ENCODE measurements around the gene SLC35G2.
"Not testable (repeated sequence)": the region's sequence is repeated elsewhere in the genome, so short reads cannot be mapped to it uniquely, and the experiment has no call there.

The SLC35G2 gene

DNA sequence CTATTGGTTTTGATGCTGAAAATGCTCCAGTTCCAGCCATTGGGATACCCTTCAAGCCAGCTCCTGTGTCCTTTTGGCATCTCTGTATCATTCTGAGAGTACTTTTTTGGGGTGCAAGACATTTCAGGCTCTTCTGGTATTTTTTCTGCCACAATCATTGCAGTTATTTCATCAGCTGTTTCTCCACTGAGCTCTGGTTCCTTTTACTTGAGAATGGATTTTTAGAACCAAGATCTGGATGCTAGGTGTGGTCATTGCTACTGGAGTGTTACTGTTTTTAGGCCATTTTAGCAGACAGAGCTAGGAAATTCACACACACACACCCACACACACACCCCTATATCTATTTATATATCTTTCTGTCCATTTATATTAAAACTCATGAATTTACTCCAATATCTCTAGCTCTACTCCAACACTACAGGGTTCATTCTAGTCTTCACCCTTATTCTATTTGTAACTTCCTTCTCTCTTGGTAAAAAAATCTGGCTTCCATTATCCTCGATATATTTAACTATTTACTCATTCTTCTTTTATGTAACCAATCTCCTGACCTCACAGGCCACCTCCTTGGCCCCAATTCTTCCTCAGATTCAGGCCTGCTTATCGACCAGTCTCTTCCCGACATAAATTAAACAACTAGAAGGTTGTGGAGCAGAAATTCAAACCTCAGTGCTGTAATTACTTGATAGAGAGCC is 17.0 kb downstream of the SLC35G2 start:
- DNase-seq, result no peak

DNA sequence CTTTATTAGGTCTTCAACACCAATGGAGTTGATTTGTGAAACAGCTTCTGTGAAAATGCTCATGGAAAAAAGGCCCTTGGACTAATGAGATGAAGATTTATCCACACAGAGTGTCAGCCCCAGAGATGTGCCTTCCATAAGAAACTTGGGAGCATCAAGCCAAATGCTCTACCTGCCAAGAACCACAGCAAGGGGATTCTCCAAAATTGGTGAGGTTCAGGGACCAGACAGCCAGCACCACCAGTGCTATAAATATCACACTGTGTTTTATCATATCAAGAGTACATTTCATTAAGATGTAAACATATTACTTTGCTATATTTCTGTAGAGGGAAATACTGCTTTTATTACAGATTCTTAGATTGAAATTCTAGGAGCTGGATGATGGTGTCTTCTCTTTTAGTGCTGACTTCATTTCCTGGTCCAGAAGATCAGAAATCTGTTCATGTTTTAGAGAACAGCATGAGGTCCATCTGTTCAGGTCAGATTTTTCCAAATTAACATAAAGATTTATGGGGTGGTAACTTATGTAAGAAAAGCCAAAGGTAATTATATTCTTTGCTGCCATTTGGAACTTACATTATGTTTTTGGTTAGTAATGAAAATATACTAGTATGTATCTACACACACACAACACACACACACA is 17.7 kb downstream of the SLC35G2 start:
- DNase-seq, result no peak

DNA sequence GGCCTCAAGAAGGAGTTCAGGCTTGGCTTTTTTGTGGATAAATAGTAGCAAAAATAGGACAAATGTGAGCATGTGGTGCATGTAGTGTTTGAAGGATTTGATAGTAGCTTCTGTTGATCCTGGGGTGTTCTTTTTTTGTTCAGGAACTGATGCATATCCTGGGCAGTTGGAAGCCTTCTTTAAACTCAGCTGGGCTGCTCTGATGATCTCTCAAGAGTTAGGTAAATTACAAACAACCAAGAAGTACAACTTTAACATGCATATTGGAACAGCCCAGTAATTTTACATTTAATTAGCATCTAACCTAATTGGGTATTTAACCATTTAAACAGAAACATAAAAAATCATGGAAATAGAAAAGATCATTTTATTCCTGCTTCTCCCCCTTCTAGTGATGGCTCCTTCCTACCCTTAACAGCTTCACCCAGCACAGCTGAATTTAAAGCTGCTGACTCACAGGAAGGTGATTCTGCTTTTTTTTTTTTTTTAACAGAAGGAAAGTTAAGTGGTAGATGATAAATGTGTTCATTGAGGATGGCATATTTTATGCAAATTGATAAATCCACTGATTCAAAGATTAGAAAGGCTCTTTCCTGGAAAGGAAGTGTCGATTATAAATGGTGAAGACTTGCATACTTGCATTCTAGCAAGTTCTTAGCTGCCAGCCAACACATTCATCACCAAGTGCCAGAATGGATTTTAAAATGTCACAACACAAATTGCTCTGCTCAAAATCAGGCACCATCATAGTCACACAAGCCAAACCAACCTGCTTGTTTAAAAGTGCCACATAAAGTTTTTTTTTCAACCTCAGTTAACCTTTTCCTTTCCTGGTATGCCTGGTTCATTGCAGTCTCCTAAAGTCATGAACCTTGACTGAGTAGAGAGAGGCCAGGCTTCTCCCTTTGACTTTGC is 20.0 kb downstream of the SLC35G2 start:
- DNase-seq, result peak; percentile 36 to 43

DNA sequence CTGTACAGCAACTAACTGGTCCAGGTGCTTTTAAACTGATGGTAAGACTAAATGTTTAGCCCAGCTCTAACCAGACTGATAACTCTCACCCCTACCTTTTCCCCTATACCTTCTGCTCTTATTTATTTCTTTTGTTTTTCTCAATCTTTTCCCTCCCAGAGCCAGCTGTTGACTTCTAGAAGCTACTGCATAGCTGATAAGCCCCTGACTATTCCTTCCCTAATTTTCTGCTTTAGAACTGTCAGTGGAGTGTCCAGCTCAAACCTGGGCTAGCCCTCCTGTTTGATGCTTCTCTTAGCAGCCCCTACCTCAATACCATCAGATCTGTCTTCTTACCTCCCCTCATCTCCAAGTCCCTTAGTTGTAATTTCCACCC is 20.6 kb downstream of the SLC35G2 start:
- no peak for DNase-seq

DNA sequence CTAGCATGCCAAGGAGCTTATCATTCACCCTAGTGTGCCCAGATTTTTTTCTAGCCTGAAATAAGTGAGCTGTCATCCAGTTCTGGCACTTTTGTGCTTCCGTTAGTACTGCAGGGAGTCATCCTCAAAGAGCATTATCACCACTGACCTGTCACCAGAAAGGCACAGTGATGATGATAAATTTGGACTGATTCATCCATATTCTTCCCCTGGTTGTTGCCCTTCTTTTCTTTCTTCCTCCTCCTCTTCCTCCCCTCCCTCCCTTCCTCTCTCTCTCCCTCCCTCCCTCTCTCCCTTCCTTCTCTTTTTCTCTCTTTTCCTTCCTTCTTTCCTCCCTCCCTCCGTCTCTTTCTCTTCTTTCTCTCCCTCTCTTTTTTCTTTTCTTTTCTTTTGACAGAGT is 21.3 kb downstream of the SLC35G2 start:
- no peak for DNase-seq

DNA sequence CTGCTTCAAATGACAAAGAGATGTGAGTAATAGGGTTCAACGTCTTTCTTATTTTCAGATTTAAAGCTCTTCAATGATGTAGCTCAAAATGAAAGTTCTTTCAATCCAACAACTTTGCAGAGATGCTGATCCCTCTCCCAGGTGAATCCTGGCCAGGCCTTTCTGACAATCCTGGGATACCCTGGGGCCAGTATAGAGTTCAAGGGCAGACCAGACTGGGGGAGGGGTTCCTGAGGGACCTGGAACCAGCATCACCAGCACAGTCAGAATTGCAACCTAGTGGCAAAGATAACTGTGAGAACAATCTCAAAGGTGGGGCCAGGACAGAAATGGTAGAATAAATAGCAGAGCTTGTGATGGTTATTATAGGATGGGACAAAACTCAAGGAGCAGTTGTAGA is 23.4 kb downstream of the SLC35G2 start:
- no peak for DNase-seq

DNA sequence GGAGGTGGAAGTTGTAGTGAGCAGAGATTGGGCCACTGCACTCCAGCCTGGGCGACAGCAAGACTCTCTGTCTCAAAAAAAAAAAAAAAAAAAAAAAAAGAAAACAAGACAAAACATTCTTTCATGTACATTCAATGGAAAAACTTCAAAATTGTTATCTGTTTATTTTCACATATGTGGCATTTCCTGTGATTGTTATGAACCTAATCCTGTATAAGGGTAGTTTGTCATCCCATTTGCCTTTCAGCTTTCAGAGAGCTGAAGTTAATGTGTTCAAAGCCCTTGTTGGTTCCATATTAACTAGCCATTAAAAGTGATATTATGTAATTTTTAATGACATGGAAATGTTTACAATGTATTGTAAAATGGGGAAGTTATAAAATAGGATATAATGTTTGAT is 25.8 kb downstream of the SLC35G2 start:
- no peak for DNase-seq

GRCh38 chr3:136852180-136852579 is 33.3 kb downstream of the SLC35G2 start:
- DNase-seq, result no peak

GRCh38 chr3:136856665-136857064 is 37.7 kb downstream of the SLC35G2 start:
- DNase-seq, result peak; percentile 25 to 43

DNA sequence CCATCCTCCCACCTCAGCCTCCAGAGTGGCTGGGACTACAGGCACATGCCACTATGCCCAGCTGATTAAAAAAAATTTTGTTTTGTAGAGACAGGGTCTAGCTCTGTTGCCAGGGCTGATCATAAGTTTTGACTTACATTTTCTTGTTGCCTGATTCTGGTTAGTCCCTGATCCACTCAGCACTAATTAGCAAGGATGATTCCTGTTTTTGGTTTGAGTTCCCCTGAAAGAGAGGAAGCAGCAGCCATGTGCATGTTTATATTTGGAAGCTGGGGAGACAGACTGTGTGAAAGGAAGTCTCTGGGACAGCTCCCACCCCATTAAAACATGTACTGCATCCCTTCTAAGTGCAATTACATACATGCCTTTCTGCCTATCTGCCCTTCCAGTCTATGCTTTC is 39.5 kb downstream of the SLC35G2 start:
- DNase-seq, result peak; percentile 89 to 92

DNA sequence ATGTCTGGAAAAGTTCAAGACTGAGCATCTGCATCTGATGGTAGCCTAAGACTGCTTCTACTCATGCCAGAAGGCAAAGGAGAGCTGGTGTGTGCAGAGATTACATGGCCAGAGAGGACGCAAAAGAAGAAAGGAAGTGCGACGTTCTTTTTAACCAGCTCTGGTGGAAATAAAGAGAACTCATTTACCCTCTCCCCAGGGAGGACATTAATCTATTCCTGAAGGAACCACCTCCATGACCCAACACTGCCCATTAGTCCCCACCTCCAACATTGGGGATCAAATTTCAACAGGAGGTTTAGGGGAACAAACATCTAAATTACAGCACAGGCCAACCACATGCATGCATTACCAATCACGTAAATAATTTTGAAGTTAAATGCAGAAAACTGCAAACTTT is 41.6 kb downstream of the SLC35G2 start:
- DNase-seq, result peak in 1 of 2 experiments; percentile 8

- peak; percentile 94 to 96 for DNase-seq
Measured at GRCh38 chr3:136861890-136862616, 43.1 kb downstream of the SLC35G2 start, which contains the start of gene NCK1. NCK1 (plus strand) TSS chr3:136862208; CDS start chr3:136928002, 65,794 bp downstream.

DNA sequence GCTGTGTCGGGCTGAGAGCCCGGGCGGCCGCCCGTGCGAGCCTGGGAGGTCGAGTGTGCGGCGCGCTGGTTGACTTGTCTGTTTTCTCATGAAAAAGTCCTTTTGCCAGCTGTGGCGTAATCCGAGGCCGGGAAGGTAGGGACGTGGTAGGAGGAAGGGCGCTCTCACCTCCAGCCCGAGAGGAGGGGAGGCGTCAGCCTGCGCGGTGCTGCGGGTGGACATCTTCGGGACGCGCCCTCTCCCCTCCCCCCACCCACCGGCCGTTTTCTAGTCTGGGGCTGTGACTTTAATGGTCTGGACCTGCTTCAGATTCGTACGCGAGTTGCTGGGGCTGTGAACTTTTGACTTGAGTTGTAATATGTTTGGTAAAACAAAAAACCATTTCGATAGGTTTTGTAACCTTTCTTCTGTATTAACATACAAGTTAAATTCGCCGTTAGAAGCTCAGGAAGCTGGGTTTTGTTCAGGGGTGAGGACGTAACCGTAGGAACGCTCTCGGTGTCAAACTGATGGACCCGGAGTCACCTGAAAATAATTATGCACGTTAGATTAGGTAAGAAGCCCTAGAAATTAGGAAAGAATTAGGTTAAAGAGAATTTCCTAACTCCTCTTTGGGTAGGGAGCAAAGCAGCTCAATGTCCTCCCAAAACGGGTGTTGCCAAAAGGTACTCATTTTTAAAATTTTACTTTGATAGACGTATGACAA is 43.8 kb downstream of the SLC35G2 start:
- DNase-seq, result peak; percentile 25 to 38

- DNase-seq, result no peak
Measured at GRCh38 chr3:136869282-136869681, 50.4 kb downstream of the SLC35G2 start.

DNA sequence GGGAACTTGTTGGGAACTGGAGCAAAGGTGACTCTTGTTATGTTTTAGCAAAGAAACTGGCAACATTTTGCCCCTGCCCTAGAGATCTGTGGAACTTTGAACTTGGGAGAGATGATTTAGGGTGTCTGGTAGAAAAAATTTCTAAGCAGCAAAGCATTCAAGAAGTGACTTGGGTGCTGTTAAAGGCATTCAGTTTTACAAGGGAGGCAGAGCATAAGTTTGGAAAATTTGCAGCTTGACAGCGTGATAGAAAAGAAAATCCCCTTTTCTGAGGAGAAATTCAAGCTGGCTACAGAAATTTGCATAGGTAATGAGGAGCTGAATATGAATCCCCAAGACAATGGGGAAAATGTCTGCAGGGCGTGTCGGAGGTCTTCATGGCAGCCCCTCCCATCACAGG is 53.3 kb downstream of the SLC35G2 start:
- not testable (repeated sequence) for DNase-seq

GRCh38 chr3:136879510-136879909 is 60.6 kb downstream of the SLC35G2 start:
- DNase-seq, result not testable (repeated sequence)

DNA sequence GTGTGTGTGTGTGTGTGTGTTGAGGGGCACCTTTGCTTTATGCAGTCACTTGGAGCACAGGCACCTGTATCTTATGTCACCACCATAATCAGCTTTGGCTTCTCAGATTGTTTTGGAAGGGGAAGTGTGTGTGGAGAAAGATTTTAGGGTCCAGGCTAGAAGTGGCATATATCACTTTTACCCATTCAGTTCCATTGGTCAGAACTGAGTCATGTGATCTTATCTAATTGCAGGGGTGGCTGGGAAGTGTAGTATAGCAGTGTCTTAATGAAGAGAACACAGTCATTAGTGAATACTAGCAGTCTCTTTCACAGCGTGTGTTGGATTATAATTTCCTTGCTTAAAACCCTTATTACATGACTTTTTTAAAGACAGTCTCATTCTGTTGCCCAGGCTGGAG is 63.6 kb downstream of the SLC35G2 start:
- DNase-seq, result peak; percentile 23 to 43

- no peak for DNase-seq
Measured at GRCh38 chr3:136883967-136884720, 65.2 kb downstream of the SLC35G2 start.

- peak in 1 of 2 experiments; percentile 34 for DNase-seq
Measured at GRCh38 chr3:136885357-136886213, 66.7 kb downstream of the SLC35G2 start.

DNA sequence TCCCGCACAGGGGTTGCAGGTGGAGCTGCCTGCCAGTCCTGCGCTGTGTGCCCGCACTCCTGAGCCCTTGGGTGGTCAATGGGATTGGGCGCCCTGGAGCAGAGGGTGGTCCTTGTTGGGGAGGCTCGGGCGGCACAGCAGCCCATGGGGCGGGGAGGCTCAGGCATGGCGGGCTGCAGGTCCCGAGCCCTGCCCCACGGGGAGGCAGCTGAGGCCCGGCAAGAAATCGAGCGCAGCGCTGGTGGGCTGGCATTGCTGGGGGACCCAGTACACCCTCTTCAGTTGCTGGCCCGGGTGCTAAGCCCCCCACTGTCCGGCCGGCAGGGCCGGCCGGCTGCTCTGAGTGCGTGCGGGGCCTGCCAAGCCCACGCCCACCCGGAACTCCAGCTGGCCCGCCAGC is 71.0 kb downstream of the SLC35G2 start:
- DNase-seq, result no peak

Data from Kasumi-1 (cell line).